GM19452 (cell line): ENCODE data around the gene BIN2.

Experiments
- ATAC-seq: cut with Tn5 transposase; IDR thresholded peaks from one replicate; pipeline ENCODE4 v1.9.1; 2021; ENCODE audit not compliant: unreplicated experiment

BIN2 gene

DNA sequence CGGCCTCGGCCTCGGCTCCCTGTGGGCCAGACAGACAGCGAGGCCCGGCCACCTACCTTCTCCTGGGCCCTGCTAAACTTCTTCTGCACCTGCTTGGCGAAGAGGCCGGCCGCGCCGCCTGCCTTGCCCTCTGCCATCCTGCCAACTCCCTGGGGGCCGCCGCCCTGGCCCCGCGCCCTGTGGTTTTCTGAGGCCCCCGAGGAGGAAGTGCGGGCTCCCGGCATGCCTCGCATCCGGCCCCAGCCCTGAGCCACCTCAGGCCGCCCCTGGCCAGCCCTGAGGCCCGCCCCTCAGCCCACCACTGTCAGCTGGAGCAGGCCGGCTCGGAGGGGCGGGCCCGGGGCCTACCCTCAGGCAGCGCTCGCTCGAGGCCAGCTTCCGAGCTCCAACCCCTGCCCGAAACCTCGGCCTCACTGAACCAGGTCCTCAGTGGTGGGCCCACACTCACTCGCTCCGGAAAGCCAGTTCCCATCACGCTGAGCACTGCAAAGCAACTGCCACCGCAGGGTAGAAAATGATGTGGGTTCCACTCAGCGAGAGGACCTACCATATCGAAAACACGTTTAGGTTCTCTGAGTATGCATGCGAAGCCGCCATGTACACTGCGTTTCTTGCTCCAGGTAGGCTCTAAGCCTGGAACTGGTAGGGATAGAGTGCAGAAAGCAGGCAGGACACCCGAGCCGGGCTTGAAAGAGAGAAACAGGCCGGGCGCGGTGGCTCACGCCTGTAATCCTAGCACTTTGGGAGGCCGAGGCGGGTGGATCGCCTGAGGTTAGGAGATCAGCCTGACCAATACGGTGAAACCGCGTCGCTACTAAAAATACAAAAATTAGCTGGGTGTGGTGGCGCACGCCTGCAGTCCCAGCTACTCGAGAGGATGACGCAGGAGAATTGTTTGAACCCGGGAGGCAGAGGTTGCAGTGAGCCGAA, at the start of gene BIN2:
TSS of gene BIN2 (minus strand) at position 209 of the 930 bp plus-strand sequence. CDS start at position 137, 72 bp downstream.
- ATAC-seq = peak; percentile 57

DNA sequence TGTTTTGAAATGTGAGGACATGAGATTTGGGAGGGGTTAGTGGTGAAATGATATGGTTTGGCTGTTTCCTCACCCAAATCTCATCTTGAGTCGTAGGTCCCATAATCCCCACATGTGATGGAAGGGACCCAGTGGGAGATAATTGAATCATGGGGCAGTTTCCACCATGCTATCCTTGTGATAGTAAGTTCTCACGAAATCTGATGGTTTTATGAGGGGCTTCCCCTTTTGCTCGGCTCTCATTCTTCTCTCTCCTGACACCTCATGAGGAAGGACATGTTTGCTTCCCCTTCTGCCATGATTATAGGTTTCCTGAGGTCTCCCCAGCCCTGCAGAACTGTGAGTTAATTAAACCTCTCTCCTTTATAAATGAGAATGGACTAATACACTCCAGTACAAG, 49.2 kb upstream of the BIN2 start:
- ATAC-seq = no peak

DNA sequence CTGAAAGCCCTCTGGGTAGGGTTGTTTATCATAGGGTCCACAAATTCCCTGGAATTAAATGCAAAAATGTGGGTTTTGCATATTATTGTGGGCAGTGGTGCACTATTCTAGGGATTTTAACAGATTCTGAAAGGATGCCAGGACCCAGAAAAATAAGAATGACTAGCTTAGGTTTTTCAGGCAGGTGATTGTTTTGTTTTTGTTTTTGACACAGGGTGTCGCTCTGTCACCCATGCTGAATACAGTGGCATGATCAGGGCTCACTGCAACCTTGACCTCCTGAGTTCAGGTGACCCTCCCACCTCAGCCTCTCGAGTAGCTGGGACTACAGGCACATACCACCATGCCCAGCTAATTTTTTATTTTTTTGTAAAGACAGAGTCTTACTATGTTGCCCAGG, 48.0 kb upstream of the BIN2 start:
- no peak for ATAC-seq

DNA sequence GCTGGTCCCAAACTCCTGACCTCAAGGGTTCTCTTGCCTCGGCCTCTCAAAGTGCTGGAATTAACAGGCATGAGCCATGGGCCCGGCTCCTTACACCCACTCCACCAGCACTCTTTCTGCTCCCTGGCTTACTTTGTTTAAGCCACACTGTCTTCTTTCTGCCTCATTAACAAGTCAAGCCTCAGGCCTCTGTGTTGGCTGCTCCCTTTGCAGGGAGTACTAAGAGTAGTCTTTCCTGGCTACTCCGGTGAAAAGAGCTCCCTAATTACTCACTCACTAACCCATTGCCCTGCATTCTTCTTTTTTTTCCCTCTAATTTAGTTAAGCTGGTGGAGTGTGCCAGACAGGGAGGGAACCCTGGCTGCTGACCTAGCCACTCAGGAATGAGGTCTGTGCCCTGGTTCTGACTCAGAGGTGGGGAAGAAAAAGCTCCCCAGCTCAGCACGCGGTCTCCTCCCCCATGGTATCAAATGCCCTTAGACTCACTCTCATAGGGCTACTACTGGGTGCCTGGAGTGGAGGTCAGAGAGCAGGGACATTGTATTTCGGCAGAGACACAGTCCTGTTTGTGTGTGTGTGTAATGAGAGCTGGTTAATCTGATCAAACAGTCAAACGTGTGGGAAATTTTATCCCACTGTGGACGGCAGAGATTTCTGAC, 47.5 kb upstream of the BIN2 start:
- ATAC-seq = no peak

DNA sequence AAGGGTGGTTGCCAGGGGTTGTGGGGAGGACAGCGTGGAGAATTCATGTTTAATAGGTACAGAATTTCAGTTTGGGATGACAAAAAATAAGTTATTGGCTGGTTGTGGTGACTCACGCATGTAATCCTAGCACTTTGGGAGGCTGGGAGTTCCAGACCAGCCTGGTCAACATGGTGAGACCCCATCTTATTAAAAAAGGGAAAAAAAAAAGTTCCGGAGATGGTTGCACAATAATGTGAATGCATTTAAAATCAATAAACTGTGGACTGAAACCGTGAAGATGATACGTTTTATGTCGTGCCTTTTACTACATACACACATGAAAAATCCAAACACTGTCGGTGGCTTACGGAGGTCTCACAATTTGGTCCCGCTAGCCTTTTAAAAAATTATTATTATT, 46.7 kb upstream of the BIN2 start:
- no peak for ATAC-seq

DNA sequence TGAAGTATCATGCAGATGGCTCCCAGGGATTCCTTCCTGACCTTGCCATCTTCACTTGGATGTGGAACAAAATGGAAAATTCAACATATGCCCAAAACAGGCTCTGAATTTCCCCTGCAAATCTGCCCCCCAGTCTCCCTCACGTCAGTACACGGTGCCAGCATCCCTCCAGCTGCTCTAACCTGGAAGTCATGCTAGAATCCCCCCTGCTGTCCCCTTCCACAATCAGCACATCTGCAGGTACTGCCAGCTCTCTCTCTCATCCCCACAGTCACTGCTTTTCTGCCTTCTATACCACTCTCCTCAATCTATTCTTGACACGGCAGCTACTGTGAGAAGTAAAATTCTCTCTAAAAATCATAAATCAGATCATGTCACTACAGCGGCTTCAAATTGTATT, 45.6 kb upstream of the BIN2 start:
- no peak for ATAC-seq

DNA sequence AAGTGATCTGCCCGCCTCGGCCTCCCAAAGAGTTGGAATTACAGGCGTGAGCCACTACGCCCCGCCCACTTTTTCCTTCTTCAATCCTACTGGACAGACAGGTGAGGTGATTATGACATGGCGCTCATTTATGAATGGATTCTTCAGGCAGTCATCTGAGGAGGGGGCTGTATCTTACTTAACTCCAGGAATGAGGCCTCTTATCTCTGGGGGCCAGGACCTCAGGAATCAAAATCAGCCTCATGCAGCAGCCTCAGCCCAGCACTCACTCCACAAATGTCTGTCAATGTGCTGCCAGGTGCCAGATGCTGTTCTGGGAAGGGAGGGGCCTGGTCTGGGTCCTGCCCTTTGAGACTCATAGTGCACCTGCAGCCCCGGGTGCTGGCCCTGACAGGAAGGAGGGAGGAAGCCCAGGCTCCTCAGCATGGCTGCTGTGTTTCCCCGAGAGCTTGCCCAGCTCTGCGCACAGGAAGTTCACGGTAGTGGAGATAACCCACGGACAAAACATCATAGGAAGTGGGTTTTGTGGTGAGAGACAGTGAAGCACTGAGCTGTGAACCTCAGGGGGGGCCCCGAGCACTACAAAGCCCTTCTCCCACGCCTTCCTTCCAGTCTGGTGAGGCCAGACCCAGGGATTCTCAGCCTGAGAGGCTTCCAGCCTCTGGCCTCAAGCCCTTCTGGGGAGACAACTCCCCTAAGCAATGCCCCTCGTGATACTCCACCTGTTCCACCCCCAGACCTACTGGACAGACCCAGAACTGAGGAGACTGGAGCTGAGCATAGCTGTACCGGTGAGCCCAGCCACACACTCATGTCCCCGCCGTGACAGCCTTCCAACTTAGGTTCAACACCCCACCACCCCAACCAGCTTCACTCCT, 44.9 kb upstream of the BIN2 start:
- peak; percentile 98 for ATAC-seq

DNA sequence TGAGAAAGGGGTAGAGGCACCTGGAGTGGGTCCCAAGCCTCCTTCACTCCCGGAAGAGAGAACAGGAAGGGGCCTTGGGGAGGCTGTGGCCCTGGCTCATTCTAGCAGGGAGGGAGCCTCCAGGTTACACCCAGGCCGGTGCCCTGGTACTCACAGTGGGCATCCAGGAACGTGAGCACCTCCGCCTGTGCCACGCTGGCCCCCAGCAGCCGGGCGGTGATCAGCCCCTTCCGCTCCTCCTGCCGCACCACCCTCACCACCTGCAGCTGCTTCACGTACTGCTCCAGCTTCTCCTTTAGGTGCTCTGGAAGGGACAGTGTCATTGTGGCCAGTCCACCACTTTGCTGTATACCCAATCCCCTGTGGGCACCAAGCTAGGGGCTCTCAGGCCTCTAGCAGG, 41.3 kb upstream of the BIN2 start:
- ATAC-seq = no peak

DNA sequence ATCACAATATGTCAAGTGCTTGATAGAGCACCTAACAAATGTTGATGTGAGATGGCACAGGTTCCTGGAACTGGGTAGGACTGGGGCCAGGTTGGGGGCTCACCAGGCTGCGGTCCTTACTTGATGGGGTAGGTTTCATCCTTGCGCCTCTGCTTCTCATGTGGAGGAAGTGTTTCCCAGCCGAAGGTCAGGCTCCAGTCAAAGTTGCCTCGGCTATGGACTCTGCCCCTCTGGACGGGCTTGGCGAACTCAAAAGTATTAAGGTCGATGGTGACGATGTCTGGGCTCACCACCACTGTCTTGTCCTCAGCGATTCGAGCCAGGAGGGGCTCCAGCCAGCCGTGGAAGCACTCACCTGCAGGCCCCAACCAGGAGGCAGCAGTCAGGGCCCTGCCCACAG, 40.0 kb upstream of the BIN2 start:
- ATAC-seq = no peak

DNA sequence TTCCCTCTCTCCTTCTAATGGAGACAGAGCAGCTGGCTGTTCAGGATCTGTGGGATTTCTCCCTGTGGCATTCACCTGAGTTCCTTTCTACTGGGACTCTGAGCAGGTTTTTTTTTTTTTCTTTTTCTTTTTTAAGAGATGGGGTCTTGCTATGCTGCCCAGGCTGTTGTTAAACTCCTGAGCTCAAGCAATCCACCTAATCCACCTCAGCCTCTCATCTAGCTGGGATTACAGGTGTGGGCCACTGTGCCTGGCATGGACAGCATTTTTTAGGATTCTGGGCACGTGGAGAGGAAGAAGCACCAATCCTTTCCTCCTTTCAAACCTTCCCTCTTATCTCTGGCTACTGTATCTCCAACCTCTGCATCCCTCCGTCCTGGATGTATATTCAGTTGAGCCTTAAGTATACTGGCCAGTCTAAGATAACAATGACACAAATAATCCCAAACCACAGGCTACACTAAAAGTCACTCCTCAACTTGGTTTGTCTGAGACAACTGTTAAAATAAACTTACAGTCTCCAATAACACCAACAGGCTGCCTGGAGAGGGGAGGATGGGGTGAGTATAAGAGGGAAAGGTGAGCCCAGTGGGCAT, 38.9 kb upstream of the BIN2 start:
- no peak for ATAC-seq

DNA sequence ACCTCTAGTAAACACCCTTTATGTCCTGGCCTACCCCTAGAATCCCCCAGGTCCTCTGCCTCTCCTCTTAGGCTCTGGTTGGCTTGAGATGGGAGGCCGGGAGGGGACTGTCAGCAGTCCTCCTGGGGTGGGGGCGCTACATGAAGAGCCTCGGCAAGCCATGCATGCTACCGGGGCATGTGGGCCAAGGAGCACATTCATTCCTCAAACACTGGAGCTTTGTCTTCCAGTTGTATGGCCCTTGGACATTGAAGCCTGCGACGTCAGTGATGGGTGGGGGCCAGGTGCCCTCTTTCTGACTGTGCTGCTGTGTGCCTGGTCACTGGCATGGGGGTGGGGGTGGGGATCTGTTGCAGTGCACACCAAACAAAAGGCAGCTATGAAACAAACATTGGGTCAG, 38.3 kb upstream of the BIN2 start:
- no peak for ATAC-seq

DNA sequence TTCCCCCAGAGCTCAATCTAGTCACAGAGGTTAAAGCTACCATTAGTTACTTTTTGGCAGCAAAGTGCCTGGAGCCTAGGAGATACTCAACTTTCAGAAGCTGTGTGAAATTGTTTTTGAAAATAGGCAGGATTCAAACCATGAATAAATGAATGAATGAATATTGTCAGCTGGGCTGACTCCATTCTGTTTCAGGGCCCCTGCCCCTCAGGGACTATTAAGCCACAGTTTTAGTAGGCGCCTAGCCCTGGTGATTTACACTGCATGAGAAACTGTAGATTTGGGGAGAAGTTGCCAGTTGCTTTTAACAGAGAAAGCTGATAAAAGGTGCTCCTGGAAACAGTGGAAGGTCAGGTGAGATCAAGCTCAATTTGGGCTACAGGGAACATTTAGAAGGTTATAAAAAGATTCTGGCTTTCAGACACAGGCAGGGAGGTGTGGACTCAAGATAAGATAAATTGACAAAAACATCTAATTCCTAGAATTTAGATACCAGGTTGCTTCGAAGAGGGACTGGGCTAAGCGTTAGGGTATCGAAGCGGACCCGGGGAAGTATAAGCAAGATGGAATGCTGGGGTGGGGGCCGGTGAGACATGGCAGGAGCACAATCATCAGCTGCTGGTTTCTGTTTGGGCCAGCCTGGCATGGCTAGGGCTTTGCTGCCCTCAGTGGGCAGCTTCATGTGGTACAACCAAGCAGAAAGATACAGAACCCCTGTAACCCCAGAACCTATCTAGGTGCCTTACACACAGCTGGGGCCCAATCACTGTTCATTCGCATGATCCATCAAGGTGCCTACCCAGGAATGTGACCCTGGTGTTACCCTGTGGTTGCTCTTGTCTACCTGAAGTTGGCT, 37.4 kb upstream of the BIN2 start:
- ATAC-seq = no peak

DNA sequence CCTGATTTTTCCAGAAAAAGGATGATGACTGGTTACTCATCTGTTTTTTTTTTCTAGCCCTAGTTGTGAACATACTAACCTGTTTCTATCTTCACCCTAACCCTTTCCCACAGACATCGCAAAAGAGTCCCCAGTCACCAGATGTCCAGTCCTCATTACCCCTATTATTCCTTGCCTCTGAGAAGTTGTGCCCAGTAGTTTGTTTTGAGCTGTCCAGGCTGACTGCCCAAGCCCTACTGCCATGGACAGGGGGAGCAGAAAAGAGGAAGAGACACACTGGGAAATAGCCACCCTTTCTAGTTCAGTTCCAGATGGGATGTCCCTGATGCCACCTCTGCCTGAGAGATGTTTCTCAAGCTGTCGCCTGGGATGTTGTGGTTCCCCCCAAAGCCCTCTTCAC, 36.3 kb upstream of the BIN2 start:
- no peak for ATAC-seq

DNA sequence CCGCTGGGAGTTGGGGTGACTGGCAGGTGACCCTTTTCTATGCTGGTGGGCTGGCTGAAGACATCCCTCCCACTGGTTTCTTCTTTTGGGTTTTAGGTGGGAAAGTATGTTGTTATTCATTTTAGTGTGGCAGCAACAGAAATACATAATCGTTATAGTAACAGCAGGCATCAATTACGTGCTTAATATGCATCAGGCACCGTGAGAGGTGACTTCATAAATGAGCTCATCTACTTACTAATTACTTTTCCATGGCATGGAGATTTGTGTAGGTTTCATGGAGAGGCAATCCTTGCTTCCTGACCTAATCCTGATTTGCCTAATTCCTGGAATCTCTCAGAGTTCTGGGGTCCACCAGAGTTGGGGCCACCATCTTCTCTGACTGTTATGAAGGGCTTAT, 35.9 kb upstream of the BIN2 start:
- no peak for ATAC-seq

DNA sequence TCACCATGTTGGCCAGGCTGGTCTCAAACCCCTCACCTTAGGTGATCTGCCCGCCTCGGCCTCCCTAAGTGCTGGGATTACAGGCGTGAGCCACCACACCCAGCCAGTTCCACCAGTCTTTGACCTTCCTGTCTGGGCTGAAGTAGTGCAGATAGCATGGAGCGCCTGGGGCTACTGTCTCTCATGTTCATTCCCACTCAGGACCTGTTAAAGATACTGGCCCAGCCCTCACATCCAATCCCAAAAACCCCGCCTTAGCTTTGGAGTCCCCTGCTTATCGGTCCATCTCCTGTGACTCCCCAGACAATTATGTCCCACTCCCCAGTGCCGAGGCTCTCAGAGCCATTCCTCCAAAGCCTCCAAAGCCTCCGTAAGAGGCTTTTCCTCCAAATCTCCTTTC, 34.5 kb upstream of the BIN2 start:
- no peak for ATAC-seq

DNA sequence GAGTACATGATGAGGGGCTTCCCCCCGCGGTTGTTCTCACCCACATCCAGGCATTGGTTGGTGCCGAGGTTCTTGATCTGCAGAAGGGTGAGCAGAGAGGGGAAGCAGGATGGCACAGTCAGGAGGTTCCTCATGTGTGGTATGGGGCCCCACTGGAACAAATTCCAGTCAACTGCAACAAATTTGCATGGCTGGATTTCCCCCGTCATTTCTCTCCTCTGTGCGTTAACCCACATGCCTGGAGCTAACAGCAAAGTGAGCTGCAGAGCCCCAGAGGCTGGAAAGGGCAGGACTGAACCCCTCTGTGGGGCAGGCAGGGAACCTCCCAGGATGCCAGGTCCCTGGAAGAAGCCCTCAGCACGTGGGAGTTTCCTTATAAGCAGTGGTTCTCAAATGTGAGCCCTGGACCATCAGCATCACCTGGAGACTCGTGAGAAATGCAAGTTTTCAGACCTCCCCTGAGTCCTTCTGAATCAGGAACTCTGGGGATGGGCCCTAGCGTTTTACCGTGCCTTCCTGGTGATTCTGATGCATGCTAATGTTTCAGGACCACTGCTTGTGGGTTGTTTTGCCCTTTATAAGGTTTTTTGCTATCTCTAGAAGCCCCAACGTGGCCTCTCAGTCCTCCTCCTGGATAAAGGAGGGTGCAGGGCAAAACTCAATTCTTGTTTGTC, 33.5 kb upstream of the BIN2 start:
- no peak for ATAC-seq

DNA sequence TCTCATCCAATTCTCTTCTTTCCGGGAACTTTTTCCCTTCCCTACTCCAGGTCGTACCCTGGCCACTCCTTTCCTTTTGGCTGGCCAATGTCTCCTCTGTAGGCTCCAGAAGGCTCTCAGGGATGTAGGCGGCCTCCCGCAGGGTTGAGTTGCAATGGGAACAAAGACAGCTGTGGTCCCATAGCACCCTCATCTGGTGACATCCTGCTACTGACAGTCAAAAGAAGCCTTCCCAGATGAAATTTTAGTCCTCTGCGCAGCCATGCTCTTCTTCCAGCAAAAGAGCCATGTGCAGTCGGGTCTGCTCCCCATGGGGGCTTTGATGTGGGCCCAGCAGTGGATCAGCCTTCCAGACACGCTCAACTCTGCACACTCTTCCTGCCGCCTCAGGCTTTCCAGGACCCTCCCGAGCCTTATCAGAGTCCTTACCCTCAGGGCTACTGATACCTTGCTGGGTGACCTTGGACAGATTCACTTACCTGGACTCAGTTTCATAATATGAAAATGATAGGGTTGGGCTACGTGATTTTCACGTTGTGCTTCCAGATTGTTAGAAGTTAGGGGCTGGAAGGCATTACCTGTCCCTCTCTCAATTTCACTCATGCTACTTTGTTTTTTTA, 28.0 kb upstream of the BIN2 start:
- no peak for ATAC-seq

DNA sequence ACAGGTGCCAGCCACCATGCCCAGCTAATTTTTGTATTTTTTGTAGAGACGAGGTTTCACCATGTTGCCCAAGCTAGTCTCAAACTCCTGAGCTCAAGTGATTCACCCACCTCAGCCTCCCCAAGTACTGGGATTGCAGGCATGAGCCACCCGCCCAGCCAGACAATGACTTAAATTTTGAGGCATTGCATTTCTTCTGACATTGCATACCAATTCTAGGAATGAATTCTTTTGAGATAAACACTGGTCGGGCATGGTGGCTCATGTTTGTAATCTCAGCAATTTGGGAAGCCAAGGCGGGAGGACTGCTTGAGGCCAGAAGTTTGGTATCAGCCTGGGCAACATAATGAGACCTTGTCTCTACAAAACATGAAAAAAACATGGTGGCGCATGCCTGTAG, 25.1 kb upstream of the BIN2 start:
- ATAC-seq = no peak

DNA sequence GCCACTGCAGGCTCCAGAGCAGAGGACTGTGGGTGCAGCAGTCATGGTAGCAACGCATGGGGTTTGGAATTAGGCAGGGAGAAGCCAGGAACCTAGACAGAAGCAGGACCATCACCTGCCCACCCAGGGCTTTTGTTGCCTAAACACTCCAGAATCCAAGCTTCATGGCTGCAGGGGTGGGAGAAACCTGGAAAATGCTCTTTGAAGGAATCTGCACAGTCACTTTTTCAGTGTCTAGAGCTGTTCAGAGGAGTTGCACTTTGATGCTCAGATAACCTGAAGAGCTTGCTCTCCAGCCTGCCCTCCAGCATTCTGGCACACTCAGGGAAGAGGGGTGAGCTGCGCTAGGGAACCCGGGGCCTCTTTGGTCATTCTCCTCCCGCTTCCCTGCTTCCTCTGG, 24.1 kb upstream of the BIN2 start:
- ATAC-seq = no peak
